ENCODE data around the gene ZNF521. TPM values are rescaled to one million over a fixed set of nuclear protein-coding genes. Genes with fewer than 3 reads are reported as not detected.

Gene ZNF521
- total RNA-seq, 2 donors from 2014 or later = 3.8 to 5.3 TPM

DNA sequence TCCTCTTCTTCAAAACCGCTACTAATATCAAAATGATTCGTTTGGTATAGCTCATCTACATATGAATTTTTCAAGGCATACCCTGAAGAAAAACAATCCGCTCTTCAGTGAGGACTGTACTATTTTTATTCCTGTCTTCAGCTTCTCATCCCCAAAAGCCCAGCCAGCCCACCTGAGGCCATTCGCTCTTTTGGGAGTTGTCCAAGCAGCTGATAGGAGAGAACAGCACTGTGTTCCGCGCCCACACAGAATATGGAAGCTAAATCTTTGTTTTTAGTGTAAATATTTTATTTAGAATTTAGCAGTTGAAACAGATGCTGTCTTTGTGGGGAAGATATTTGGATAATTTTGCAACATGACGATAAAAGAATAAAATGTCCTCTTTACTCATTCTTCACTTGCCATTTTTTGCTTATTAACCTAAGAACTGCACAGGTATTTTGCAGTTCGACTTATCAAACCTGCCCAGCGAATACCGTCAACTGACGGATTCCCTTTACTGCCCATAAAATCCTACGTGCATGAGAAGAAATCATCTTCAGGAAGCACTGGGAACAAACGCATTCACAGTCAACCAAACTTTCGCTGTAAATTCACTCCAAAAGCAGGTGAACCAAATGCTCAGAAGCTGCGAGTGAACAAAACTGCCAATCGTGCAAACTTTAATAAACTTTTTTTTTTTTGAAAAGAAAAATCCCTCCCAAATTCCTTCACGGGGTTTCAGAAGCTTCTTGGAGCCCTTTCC, 3.4 kb downstream of the ZNF521 start:
- Histone ChIP-seq H3K4me3 (no peak overlapping the region), H3K27ac (peak overlapping the region; percentile 44), H3K27me3 (peaks cover 37% of the 10 kb centered on the region), H3K9ac (ENCODE audit: low read depth in 2 of 2, low read length in 2 of 2) (no peak overlapping the region), H3K9me3 (no peaks in the 10 kb centered on the region), H3K36me3 (no peaks in the 10 kb centered on the region), H3K4me1 (peaks cover 4% of the 10 kb centered on the region)
- intact Hi-C loops (cut with DNase I) = no loop called here
- no peak for DNase-seq
- TF ChIP-seq, protein P1, sequence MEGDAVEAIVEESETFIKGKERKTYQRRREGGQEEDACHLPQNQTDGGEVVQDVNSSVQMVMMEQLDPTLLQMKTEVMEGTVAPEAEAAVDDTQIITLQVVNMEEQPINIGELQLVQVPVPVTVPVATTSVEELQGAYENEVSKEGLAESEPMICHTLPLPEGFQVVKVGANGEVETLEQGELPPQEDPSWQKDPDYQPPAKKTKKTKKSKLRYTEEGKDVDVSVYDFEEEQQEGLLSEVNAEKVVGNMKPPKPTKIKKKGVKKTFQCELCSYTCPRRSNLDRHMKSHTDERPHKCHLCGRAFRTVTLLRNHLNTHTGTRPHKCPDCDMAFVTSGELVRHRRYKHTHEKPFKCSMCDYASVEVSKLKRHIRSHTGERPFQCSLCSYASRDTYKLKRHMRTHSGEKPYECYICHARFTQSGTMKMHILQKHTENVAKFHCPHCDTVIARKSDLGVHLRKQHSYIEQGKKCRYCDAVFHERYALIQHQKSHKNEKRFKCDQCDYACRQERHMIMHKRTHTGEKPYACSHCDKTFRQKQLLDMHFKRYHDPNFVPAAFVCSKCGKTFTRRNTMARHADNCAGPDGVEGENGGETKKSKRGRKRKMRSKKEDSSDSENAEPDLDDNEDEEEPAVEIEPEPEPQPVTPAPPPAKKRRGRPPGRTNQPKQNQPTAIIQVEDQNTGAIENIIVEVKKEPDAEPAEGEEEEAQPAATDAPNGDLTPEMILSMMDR (IDR thresholded peaks at IDR 0.05) = no peak

DNA sequence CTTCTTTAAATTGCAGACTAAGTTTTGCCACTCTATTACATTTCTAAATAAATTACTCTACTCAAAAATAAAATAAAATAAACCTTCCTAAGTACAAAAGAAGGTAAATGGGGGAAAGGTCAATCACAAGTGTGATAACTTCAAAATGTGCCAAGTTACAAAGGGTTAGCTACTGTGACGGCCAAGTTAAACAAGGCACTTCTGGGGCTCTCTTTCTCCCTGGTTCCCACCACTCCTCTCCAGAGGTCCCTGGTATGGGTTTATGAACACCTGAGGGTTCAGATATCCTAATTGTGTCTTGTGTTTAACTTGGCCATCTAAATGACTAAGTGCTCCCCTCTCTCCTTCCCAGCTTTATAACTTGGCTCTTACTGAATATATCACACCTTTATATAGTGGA, 5.4 kb downstream of the ZNF521 start:
- no peaks in the 10 kb centered on the region for H3K36me3 ChIP-seq
- intact Hi-C loops (cut with DNase I) = no loop called here
- H3K27ac ChIP-seq = no peak overlapping the region
- H3K4me1 ChIP-seq = peaks cover 4% of the 10 kb centered on the region
- no peak overlapping the region for H3K9ac ChIP-seq (ENCODE audit: low read depth in 2 of 2, low read length in 2 of 2)
- no peak overlapping the region for H3K4me3 ChIP-seq
- TF ChIP-seq, protein P1 (IDR thresholded peaks at IDR 0.05) = no peak
- H3K9me3 ChIP-seq = no peaks in the 10 kb centered on the region
- H3K27me3 ChIP-seq = peaks cover 31% of the 10 kb centered on the region
- DNase-seq = no peak

DNA sequence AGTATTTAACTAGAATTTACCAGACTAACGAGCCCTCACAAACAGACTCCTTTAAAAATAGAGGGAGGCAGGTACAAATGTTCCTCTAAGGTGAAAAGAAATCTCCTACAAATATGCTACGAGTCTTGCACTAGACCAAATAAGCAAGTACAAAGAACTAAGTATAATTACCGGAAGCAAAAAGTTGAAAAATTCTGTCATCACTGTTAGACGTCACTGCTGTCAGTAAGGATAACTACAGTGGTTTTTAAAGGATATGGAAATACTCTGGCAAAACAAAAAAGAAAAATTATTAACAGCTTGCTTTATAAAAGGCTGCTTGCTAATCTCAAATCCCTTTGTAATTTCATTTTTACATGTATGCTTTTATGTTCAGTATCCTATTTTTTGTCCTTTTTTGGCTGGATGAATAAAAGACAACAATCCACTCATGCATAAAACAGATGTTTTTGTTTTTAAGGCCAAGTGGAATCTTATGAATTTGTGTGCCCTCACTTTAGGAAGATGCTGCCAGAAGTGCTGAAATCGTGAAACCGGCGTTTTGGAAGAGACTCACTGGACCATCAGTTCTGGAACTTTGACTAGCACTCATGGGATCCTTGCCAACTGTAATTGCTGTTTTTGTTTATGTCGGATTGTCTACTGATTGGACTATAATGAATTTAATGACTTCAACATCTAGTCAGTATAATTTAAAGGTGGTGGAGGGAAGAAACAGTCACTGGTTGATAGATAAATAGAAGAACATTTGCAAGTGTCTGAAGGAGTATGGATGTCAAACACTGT, 6.7 kb downstream of the ZNF521 start:
- no peak for DNase-seq
- Histone ChIP-seq H3K9ac (ENCODE audit: low read depth in 2 of 2, low read length in 2 of 2) (no peak overlapping the region), H3K27ac (no peak overlapping the region), H3K36me3 (no peaks in the 10 kb centered on the region), H3K9me3 (no peaks in the 10 kb centered on the region), H3K4me3 (no peak overlapping the region), H3K27me3 (peaks cover 24% of the 10 kb centered on the region), H3K4me1 (peaks cover 3% of the 10 kb centered on the region)
- TF ChIP-seq, protein P1 (IDR thresholded peaks at IDR 0.05) = no peak
- intact Hi-C loops (cut with DNase I) = no loop called here

DNA sequence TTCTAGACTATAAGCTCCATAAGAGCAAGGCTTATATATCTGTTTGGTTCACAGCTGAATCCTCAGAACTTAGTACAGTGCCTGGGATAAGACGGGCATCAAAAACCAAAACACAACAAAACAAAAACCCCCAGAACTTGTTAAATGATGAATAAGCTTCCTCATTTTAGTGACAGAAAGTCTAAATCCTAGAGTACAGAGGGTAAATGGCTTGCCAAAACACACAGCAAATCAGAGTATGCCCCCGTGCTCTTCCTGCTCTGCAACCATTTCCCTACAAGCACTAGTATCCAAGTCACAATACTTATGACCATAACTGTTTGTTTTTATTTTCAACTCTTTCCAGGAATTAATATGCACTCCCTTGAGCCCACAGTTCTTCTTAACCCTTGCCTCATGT, 10.1 kb downstream of the ZNF521 start:
- no peak overlapping the region for H3K27ac ChIP-seq
- H3K9ac ChIP-seq (ENCODE audit: low read depth in 2 of 2, low read length in 2 of 2) = no peak overlapping the region
- TF ChIP-seq, protein P1 (IDR thresholded peaks at IDR 0.05) = no peak
- no peaks in the 10 kb centered on the region for H3K36me3 ChIP-seq
- no peaks in the 10 kb centered on the region for H3K4me1 ChIP-seq
- H3K27me3 ChIP-seq = no peaks in the 10 kb centered on the region
- H3K4me3 ChIP-seq = no peak overlapping the region
- no peak for DNase-seq
- intact Hi-C loops (cut with DNase I) = no loop called here
- no peaks in the 10 kb centered on the region for H3K9me3 ChIP-seq

DNA sequence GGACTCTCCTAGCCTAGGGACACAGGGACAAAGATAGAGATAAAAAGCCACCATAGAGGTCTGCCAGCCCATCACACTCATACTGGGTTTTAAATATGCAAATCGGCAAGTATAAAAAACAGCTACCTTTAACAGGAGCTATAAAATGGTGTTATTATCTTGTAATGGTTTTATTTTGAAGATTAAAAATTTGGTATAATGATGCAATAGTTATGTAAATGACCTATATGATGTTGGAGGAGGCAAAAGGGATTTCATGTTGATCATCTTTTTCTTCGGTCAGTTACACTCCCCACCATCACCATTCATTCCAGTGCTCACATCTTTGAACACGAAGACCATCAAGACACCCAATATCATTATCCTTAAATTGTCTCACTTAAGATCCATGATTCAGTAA, 11.2 kb downstream of the ZNF521 start:
- Histone ChIP-seq H3K36me3 (no peaks in the 10 kb centered on the region), H3K4me1 (no peaks in the 10 kb centered on the region), H3K27ac (no peak overlapping the region), H3K4me3 (no peak overlapping the region), H3K27me3 (no peaks in the 10 kb centered on the region), H3K9me3 (no peaks in the 10 kb centered on the region), H3K9ac (ENCODE audit: low read depth in 2 of 2, low read length in 2 of 2) (no peak overlapping the region)
- no peak for DNase-seq
- TF ChIP-seq, protein P1 (IDR thresholded peaks at IDR 0.05) = no peak
- intact Hi-C loops (cut with DNase I) = no loop called here

Data from colonic mucosa (tissue), 4 donors.